Myocyte (in vitro differentiated cells): Measurements from ENCODE around the gene EIF4G3. TPM values are rescaled to one million over a fixed set of nuclear protein-coding genes. Genes with fewer than 3 reads are reported as not detected.
"Not testable (repeated sequence)": the region's sequence is repeated elsewhere in the genome, so short reads cannot be mapped to it uniquely, and the experiment has no call there.

Experiments
- DNase-seq: peaks from one replicate; pipeline ENCODE4 v3.0.0-alpha.2; 2012; ENCODE audit warnings: low read depth
- total RNA-seq: library from RNA; depleted of rRNA; stranded (reverse); fragments of >200 nt; gene quantifications from 2 replicates; pipeline ENCODE4 v1.2.3, GENCODE V29; 2014

The EIF4G3 gene
- total RNA-seq, 1 donor from 2014 or later: 65.5 TPM

DNA sequence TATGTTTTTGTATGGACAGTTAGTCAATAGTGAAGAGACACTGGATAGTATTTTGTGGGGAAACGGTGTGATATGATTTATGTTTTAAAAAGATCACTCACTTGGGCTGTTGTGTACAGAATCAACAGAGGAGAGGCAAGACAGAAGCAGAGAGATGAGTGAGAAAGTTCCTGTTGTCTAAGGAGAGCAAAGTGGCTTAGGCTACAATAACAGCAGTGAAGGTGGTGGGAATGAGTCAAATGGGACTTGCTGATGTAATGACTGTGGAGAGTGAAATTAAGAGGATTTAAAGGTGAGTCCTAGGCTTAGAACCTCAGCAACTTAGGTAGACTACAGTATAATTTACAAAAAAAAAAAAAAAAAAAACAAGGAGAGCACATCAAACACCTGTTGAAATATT lies 220.4 kb downstream of the EIF4G3 start:
- no peak for DNase-seq

DNA sequence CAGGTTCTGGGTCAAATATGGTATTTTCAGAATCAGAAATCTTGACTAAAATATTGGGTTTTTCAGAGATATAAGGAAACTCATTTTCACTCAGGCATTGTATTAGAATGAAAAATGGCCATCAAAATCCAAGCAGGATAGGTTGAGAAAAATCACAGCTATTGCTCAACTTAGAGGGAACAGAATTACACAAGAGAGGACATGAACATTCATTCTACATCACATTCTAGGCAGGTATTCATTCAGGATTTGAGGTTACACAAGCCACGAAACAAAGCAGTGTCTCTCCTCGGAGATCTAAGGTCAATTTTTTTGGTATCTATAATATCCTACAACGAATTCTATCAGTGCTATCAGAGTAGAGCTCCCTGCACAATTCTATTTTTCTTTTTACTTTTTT lies 226.0 kb downstream of the EIF4G3 start:
- no peak for DNase-seq

DNA sequence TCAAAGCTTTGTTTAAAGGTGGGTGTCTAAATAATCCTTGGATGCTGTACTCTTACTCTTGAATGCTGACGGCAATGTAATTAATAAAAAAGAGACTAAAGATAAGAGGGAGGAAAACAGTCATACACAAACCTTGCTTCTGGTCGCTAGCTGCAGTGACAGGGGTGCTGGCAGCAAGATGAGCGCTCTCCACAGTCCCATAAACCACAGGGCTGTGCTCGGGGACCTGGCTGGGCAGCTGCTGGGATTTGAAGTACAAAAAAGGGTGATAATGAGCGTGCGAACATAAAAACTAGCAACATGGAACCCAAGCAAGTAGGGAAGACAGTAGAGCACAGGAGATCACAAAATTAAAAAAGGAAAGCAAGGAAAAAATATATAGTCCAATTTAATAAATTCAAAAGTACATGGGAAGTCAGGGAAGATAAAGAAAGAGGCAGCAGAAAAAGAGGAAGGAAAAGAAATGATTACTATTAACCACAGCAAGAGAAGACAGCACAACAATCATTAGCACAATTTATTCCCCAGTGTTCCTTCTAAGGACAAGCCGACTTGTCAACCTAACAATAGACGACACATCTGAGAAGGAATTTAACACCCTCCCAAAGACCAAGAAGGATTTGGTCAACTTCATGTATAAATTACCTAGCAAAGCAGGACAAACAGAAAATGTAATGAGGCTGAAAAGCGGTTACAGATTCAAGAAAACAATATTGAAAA lies 226.7 kb downstream of the EIF4G3 start:
- DNase-seq: peak; percentile 10

DNA sequence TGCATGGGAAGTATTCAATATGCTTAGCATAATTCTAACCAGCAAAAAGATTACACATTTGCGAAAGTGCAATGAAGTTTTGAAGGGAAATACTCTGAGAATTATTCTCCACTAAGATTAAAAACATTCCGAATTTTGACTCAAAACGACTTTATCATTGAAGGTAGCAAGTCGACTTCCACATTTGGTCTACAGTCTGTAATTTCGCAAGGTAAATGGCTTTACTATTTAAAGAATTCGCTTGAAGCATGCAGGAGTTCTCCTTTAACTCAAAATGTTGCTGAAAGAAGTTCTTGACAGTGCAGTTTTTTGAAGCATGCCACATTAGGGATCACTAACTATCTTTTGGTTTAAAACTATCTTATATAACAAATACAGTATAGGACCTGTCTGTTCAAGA lies 228.6 kb downstream of the EIF4G3 start:
- no peak for DNase-seq

DNA sequence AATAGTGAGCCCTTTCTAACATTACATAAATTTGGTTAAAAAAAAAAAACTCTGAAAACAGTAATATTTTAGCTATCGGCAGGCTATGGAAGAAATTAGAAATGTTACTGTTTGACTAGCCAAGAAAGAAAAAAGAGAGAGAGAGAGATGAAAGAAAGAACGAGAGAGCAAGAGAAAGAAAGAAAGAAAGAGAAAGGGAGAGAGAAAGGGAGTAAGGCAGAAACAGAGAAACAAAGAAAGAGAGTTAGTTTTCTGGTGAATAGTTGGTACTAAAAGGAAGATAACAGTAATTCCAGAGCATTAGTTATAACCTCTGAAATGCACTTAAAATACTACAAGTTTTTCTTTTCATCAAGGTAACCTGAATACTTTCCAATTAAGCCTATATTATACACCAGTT lies 229.3 kb downstream of the EIF4G3 start:
- DNase-seq: no peak

DNA sequence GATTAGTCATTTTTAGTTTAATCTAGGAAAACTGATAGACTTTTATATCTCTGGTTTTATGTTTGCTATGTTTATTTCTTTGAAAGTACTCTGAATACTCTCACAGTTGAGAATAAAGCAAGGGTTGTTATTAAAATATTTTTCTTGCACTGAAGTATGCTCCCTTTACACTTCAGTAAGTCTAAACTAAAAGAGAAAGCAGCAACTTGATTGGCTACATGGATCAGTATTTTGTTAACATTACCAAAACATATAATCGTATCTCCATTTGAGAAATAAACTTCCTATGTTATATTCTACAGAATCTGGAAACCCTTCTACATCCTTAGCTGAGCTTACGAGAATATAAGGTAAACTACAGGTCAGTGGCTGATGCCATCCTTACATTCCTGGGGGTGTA lies 240.1 kb downstream of the EIF4G3 start:
- no peak for DNase-seq

DNA sequence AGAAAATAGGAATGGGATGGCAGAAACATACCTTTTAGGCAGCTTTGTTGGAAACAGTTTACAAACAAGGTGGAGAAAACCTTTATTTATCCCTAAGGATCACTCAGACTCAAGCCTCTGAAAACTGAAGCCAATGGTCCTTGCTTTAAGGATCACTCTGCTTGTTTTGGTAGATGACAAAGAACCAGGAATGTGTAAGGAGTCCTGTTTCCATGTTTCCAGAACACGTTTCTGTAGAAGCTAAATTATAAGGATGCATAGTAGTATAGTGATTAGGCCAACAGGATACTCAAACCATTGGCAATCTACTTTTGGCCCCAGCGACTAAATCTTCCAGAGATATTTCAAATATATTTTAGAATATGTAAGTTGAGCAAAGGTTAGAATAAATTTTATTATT lies 240.5 kb downstream of the EIF4G3 start:
- DNase-seq: peak; percentile 5

DNA sequence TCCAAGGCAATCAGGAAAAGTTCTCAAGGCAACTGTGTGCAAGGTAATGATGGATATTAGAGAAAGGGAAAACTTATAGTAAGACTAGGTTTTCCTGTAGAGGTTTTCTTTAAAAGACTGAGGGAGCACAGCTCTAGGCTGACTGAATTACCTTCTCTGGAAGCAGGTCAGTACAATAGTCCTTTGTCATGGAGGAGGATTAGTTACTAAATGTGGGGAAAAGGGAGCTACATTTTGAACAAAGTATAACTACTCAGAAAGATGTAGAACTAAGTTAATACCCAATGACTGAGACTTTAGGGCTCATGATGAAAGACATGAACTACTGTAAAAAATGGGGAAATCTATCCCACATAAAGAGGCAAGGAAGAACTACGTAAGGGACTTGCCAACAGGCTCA lies 241.0 kb downstream of the EIF4G3 start:
- no peak for DNase-seq

DNA sequence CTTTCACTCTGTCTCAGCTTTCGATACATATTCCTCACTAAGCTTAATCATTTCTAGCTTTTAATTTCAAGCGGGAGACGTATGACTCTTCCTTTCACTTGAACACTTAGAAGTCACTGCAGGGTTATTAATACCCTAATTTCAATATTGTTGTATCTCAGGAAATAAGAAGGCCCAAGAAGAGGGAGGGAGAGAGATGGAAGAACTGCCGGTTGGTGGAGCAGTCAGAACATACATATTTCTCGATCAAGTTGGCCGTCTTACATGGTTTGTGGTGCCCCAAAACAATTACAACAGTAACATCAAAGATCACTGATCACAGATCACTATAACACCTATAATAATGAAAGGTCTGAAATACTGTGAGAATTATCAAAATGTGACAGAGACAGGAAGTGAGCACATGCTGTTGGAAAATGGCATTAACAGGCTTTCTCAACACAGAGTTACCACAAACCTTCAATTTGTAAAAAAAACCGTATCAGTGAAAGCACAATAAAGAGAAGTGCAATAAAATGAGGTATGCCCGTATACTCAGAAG lies 244.2 kb downstream of the EIF4G3 start:
- no peak for DNase-seq

DNA sequence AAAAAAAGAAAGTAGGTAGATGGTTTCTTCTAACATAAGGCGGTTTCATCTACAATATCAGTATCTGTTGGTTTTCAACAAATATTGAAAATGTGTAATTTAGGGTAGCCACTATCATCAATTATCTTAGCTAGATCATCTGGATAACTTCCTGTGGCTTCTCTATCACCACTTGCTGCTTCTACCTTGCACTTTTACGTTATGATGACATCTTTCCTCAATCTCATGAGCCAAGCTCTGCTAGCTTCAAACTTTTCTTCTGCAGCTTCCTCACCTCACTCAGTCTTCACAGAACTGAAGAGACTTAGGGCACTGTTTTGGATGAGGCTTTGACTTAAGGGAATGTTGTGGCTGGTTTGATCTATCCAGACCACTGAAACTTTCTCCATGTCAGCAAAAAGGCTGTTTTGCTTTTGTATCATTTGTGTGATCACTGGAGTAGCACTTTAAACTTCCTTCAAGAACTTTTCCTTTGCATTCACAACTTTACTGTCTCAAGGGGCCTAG lies 244.7 kb downstream of the EIF4G3 start:
- no peak for DNase-seq

DNA sequence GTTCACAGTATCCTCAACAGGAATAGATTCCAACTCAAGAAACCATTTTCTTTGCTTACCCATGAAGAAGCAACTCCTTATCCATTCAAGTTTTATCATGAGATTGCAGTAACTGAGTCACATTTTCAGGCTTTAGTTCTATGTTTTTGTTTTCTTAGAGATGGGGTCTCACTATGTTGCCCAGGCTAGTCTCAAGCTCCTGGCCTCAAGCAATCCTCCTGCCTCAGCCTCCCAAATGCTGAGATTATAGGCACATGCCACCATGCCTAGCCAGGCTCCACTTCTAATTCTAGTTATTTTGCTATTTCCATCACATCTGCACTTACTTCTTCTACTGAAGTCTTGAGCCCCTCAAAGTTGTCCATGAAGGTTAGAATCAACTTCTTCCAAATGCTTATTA lies 246.3 kb downstream of the EIF4G3 start:
- DNase-seq: no peak

DNA sequence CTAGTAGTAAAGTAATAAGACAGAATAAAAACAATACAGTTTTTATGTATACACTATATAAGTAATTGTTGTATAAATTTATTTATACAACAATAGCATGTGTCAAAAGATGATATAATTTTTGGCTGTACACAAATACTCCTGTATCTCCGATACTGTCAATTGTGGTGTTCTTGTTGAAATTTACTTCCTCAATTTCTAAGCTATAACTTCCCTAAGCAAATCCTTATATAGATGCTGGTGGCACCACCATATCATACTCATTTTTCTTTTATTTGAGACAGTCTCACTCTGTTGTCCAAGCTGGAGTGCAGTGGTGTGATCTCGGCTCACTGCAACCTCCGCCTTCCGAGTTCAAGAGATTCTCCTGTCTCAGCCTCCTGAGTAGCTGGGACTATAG lies 248.6 kb downstream of the EIF4G3 start:
- no peak for DNase-seq

DNA sequence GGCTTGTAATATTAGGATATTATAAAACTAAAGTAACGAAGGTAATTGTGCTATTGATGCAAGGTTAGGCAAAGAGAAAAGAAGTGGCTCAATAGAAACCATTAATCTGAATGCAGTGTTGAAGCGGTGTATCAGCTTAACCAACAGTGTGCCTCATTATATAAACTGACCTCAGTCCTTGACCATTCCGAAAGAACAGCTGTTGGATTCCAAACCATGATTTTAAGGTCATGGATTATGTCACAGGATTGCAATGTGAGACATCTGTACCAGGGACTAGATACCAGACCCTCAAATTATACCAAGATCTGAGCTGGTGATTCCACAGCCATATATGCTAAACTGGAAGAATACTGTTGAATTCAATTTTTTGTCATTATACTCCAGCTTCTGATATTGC lies 255.4 kb downstream of the EIF4G3 start:
- peak; percentile 95 for DNase-seq

DNA sequence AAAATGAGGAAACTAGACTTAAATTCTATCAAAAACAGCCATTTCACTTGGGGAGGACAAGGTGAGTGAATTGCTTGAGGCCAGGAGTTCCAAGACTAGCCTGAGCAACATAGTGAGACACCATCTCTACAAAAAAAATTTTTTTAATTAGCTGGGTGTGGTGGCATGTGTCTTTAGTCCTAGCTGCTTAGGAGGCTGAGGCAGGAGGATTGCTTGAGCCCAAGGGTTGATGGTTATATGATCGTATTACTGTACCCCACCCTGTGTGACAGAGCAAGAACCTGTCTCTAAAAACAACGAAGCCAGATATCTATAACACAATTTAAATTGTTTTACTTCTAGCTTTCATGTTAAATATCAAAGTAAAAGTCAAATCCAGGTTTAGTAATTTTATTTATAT lies 263.5 kb downstream of the EIF4G3 start:
- DNase-seq: no peak

DNA sequence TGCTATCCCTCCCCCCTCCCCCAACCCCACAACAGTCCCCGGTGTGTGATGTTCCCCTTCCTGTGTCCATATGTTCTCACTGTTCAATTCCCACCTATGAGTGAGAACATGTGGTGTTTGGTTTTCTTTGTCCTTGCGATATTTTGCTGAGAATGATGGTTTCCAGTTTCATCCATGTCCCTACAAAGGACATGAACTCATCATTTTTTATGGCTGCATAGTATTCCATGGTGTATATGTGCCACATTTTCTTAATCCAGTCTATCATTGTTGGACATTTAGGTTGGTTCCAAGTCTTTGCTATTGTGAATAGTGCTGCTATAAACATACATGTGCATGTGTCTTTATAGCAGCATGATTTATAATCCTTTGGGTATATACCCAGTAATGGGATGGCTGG lies 269.2 kb downstream of the EIF4G3 start:
- not testable (repeated sequence) for DNase-seq

DNA sequence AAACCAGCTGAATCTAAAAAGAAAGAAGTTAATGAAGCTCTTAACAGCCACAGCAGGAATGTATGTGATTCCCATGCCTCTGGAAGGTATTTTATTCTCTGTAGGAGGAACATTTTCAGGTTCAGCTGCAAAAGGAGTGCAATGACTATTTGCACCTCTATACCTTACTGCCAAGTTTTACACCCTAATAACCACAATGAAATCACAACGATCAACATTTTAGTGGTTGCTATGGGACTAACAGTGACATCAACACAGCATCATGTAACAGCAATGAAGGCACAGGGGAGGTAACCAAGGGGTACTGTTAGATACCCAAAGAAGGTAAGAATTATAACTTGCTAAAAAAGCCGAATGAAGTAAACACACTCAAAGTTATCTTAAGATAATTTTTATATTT lies 273.3 kb downstream of the EIF4G3 start:
- DNase-seq: no peak

DNA sequence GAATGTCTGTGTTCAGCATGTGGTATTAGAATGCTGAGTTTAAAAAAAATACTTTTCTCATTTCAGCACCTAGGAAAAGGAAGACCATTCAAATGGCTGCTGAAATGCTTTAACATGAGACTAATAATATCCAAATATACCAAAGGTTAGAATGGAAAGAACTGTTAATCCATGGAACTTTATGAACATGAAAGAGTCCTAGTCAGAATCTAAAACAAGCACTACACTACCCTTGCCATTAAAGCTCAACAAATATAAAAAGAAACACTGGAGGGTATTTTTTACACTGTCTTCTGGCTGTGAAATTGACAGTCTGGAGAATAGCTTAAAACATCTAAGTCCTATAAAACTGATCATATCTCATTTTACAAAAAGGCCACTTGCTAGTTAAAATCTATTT lies 276.6 kb downstream of the EIF4G3 start:
- no peak for DNase-seq

DNA sequence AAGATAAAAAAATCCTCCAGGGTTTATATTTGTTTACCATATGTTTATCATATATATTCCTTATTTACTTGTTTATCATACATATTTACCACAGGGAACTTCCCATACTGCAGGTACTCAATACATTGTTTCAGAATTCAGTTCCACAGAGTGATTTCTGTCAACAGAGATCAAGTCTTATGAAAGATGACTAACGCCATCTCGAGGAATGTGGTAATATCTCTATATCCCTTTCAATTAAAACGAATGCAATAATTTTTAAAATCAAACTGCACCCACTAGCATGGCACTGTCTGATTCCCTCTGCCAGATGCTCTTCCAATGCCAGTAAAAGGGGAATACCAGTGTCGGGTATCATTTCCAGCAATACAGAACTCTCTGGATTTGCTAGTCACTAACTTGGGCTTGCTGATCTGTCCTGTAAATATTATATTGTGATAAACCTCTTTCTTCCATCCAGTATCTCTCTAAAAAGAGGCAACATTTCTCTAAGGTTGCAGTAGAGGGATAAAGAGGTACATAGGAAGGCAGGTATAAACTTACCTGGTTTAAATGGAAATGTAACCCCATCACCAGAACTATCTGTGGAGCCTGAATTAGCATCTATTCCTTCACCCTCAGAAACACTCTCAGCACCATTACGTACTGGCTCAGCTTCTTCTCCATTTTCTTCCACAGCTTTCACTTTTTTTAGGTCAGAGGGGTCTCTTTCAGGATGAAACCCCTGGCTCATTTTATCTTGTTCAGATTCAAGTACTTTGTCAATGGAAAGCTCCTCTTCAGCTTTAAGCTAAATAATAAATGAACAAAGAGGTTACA lies 277.3 kb downstream of the EIF4G3 start:
- DNase-seq: no peak

DNA sequence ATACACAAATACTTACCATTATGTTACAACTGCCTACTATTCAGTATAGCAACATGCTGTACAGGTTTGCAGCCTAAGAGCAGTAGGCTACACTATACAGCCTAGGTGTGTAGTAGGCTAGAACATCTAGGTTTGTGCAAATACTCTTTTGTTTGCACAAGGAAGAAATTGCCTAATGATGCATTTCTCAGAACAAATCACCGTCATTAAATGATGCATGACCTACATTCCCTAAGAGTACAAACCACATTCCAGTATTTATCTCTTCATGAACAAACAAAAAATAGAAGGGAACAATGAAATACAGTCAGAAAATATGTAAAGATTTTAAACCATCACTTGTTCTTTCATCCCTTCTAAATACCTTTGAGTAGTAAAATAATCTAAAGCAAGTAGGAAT lies 279.9 kb downstream of the EIF4G3 start:
- DNase-seq: no peak

DNA sequence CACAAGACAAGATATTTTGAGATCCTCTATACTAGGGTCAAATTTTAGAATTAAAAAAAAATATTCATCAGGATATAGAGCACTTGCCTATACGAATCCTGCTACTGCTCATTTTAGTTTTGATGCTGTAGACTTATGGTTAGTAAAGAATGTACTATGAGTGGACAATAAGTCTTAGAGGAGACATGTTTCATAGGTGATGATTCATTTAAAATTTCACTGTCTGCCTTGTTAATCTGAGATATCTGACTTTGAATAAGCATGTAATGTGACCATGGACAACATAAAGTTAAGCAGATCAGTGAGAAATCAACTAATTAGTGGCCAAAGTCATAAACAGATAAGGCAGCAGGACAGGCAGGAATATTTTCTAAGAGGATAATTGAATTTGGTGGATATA lies 282.8 kb downstream of the EIF4G3 start:
- DNase-seq: no peak

DNA sequence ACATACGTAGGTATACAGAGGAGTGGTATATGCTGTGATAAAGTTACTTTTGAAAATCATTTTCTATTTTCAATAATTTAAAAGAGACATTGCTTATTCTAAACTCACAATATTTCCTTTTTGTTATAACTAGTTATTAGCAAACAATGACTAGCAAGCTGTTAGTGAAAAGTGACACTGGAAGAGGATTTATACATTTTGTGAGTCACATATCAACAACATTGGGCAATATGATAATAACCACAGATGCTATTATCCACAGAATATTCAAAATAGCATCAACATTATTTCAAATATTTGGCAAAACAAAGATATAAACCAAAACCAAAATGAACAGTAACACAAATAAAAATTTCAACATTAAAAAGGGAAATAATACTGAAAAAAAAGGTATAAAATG lies 285.6 kb downstream of the EIF4G3 start:
- DNase-seq: no peak

DNA sequence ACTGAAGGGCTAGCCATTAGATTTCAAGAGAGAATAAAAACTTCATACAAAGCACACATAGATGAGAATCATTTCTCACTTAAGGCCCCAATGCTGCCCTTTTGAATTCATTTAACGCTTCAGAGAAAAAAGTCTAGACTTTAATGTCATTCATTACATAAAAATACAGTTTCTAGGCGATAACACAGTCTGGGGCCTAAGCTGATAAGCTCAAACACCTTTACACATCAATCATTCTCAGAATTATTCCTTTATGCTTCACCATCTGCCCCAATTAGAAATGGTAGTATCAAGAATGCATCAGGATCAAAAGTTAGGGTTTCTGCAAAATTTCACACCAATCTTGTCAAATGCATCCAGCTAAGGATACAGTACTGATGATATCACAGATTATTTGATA lies 289.5 kb downstream of the EIF4G3 start:
- no peak for DNase-seq
